ENCODE data around the gene NAT9.

The NAT9 gene

DNA sequence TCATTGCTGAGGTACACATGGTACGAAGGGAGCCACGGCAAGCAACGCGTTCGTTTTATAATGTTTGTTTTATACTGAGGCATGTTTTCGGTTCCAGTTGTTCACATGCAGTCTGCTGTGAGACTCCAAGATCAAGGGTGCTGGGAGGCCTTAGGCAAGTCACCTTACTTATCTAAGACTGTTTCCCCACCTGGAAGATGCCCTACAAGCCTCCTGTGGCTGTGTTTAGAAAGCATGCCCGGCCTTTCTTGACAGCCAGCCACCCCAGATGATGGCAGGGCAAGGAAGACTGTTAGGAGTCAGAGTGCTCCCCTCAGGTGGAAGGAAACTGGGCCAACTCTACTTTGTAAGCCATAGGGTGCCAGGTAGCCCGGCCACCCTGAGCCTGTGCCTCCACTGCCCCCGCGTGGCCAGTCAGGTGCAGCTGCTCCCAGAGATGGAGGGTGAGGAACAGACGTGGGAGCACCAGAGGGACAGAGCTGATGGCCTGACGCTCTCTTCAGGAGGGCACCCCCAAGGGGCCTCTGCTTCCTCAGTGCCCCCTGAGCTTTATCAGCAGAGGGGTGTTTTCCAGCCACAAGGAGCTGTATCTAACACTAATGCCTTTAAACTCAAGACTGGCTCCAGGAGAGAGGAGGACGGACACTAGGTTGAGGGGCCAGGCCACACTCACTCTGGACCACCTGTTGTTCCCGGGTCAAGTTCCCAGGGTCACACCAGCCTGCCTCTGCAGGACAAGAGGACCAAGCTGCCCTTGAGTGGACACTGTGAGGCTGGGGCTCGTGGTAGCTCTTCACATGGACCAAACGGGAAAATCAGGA is 5.4 kb downstream of the NAT9 start:
- ChIA-PET POLR2A (interaction anchor here (1.1 to 2.0 kb wide), 3 partner anchors 17 to 102 kb away, joined by 3 to 7 read pairs (median 5); partner anchors contain the start of gene FDXR), CTCF (interaction anchor here (0.5 to 7.9 kb wide), 14 partner anchors 13 to 205 kb away, joined by 3 to 84 read pairs (median 4); partner anchors contain the start of gene NHERF1)
- no peaks in the 10 kb centered on the region for H3K4me1 ChIP-seq (ENCODE audit: control insufficient read depth, insufficient read depth, low read length)
- no peaks in the 10 kb centered on the region for H3K9me3 ChIP-seq (ENCODE audit: control insufficient read depth, insufficient read depth, low read depth, low read length)
- TF ChIP-seq ZNF654 (tag by site-specific recombination; IDR thresholded peaks at IDR 0.05; ENCODE audit: low read depth) (peak; percentile 65), ZEB2 (tag by site-specific recombination; IDR thresholded peaks at IDR 0.05) (0 out of 2 replicates have a peak, but pooled peaks have one; percentile 21), SCRT1 (tag by site-specific recombination; IDR thresholded peaks at IDR 0.05; ENCODE audit: borderline replicate concordance) (peak; percentile 84; the same call in 1 of the 2 replicates), SCRT2 (tag by site-specific recombination; IDR thresholded peaks at IDR 0.05) (peak; percentile 90), ZNF335 (tag by site-specific recombination; conservative IDR thresholded peaks at IDR 0.05) (no peak), ZNF394 (tag by site-specific recombination; IDR thresholded peaks at IDR 0.05; ENCODE audit: borderline replicate concordance) (peak; percentile 21; the same call in 1 of the 2 replicates), ZNF76 (tag by site-specific recombination; IDR thresholded peaks at IDR 0.05; ENCODE audit: borderline replicate concordance, low read depth) (no peak)
- TF ChIP-seq, protein P1, sequence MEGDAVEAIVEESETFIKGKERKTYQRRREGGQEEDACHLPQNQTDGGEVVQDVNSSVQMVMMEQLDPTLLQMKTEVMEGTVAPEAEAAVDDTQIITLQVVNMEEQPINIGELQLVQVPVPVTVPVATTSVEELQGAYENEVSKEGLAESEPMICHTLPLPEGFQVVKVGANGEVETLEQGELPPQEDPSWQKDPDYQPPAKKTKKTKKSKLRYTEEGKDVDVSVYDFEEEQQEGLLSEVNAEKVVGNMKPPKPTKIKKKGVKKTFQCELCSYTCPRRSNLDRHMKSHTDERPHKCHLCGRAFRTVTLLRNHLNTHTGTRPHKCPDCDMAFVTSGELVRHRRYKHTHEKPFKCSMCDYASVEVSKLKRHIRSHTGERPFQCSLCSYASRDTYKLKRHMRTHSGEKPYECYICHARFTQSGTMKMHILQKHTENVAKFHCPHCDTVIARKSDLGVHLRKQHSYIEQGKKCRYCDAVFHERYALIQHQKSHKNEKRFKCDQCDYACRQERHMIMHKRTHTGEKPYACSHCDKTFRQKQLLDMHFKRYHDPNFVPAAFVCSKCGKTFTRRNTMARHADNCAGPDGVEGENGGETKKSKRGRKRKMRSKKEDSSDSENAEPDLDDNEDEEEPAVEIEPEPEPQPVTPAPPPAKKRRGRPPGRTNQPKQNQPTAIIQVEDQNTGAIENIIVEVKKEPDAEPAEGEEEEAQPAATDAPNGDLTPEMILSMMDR (tag by site-specific recombination; IDR thresholded peaks at IDR 0.05), result peak; percentile 88
- H3K36me3 ChIP-seq (ENCODE audit: control insufficient read depth in 2 of 2, insufficient read depth in 1 of 2, low read length in 2 of 2), result peaks cover 3 to 72% of the 10 kb centered on the region in 2 experiments; a peak in 2 of 3 replicates
- no peak overlapping the region for H3K27ac ChIP-seq (ENCODE audit: extremely low read depth, low read depth, low read length)
- no peak overlapping the region for H3K4me3 ChIP-seq (ENCODE audit: low read depth, low read length)

DNA sequence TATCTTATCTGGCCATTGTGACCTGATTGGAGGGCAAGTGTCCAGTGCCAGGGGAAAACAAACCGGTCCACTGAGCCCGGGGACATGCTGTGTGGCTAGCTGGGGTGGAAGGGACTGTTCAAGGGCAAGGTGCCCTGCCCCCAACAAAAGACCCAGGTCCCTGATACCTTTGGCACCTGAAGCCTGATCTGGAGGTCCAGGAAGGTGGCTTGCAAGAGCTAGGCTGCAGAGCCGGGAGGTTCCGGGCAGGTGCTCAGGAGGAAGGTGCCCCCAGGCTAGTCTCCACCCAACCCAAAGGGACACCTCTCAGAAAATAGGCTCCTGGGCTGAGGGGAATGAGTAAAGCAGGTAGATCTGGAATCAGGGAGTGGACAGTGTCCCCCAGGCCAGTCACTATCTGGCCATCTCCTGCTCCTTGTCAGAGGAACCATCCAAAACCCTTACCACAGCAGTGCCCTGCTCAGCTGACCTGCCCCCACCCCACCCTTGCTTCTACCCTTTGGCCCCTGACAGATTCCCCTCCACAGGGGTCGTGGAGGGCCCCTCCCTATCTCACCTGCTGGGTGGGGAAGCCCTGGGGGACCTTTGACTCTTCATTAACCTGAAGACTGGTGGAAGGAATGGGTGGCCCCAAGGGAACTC is 6.2 kb downstream of the NAT9 start:
- POLR2A ChIA-PET, result interaction anchor here (0.6 to 2.0 kb wide), 5 partner anchors 9 to 103 kb away, joined by 3 to 7 read pairs (median 5); partner anchors contain the start of gene FDXR
- Histone ChIP-seq H3K36me3 (ENCODE audit: control insufficient read depth in 2 of 2, insufficient read depth in 1 of 2, low read length in 2 of 2) (peaks cover 3 to 73% of the 10 kb centered on the region in 2 experiments; a peak in 2 of 3 replicates), H3K27ac (ENCODE audit: extremely low read depth, low read depth, low read length) (no peak overlapping the region)

DNA sequence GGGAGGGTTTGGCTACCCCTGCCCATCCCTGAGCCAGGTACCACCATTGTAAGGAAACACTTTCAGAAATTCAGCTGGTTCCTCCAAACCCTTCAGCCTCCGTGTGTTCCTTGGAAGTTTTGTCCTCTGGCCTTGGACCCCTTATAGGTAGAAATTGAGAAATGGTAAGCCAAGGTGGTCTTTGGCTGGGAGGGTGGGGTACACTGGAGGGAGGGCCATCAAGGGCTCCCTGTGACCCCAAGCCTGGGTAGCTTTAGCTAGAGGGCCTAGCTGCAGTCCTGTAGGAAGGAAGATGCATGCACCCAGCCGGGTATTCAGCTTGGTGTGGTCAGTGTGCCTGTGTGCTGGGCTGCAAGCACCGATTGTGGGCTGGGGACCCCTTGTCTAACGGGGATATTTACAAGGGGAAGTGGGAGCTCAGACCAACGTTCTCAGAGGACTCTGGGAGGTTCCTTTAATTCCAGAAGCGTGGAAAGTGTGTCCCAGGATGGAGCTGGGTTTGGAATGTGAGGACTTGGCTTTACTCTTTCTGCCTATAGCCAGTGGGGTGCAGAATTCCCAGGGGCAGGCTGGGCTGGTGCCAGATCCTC is 6.8 kb downstream of the NAT9 start:
- H3K27ac ChIP-seq (ENCODE audit: extremely low read depth, low read depth, low read length), result no peak overlapping the region
- CTCF ChIA-PET, result interaction anchor here (1.0 to 2.9 kb wide), 3 partner anchors 22 to 112 kb away, joined by 5 to 15 read pairs (median 10); no protein-coding TSS in a partner anchor
- POLR2A ChIA-PET, result interaction anchor here (0.6 to 1.3 kb wide), 3 partner anchors 9 to 22 kb away, joined by 3 to 5 read pairs (median 4); no protein-coding TSS in a partner anchor

More for the DNA sequence above, 6.2 kb downstream of the NAT9 start:
- Histone ChIP-seq H3K4me3 (ENCODE audit: low read depth, low read length) (no peak overlapping the region), H3K4me1 (ENCODE audit: control insufficient read depth, insufficient read depth, low read length) (no peaks in the 10 kb centered on the region), H3K9me3 (ENCODE audit: control insufficient read depth, insufficient read depth, low read depth, low read length) (no peaks in the 10 kb centered on the region)
- TF ChIP-seq GLI2 (tag by site-specific recombination; IDR thresholded peaks at IDR 0.05; ENCODE audit: borderline replicate concordance, low read depth) (no peak), ZIC2 (tag by site-specific recombination; IDR thresholded peaks at IDR 0.05) (0 out of 2 replicates have a peak, but pooled peaks have one; percentile 11)
- CTCF ChIA-PET, result interaction anchor here (0.5 to 7.9 kb wide), 9 partner anchors 21 to 125 kb away, joined by 3 to 84 read pairs (median 5); partner anchors contain the start of gene NHERF1

More for the DNA sequence above, 6.8 kb downstream of the NAT9 start:
- TF ChIP-seq, protein P1 (tag by site-specific recombination; IDR thresholded peaks at IDR 0.05), result no peak
- TF ChIP-seq ZIC2 (tag by site-specific recombination; IDR thresholded peaks at IDR 0.05) (no peak), ZNF354C (tag by site-specific recombination; IDR thresholded peaks at IDR 0.05; ENCODE audit: borderline replicate concordance, low read depth) (no peak), ZNF350 (tag by site-specific recombination; IDR thresholded peaks at IDR 0.05) (no peak)
- TF ChIP-seq, protein P2, sequence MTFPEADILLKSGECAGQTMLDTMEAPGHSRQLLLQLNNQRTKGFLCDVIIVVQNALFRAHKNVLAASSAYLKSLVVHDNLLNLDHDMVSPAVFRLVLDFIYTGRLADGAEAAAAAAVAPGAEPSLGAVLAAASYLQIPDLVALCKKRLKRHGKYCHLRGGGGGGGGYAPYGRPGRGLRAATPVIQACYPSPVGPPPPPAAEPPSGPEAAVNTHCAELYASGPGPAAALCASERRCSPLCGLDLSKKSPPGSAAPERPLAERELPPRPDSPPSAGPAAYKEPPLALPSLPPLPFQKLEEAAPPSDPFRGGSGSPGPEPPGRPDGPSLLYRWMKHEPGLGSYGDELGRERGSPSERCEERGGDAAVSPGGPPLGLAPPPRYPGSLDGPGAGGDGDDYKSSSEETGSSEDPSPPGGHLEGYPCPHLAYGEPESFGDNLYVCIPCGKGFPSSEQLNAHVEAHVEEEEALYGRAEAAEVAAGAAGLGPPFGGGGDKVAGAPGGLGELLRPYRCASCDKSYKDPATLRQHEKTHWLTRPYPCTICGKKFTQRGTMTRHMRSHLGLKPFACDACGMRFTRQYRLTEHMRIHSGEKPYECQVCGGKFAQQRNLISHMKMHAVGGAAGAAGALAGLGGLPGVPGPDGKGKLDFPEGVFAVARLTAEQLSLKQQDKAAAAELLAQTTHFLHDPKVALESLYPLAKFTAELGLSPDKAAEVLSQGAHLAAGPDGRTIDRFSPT (tag by site-specific recombination; IDR thresholded peaks at IDR 0.05), result no peak
- no peaks in the 10 kb centered on the region for H3K4me1 ChIP-seq (ENCODE audit: control insufficient read depth, insufficient read depth, low read length)
- H3K4me3 ChIP-seq (ENCODE audit: low read depth, low read length), result no peak overlapping the region
- H3K9me3 ChIP-seq (ENCODE audit: control insufficient read depth, insufficient read depth, low read depth, low read length), result no peaks in the 10 kb centered on the region
- H3K36me3 ChIP-seq (ENCODE audit: control insufficient read depth in 2 of 2, insufficient read depth in 1 of 2, low read length in 2 of 2), result peaks cover 3 to 73% of the 10 kb centered on the region in 2 experiments; a peak in 2 of 3 replicates
